GM12872 (cell line): Measurements from ENCODE around the gene GSTM4.
A peak's percentile ranks its signal among the peaks of the same experiment; 100 is the strongest.

Source experiments
- CTCF ChIP-seq: IDR thresholded peaks from 3 replicates; pipeline ENCODE4 v1.5.1; 2011; ENCODE audit warnings: low read depth, mild to moderate bottlenecking, low read length, moderate library complexity; ENCODE audit not compliant: insufficient read depth

GSTM4 gene

GRCh38 chr1:109636201-109636952, 19.5 kb upstream of the GSTM4 start:
- no peak for TF ChIP-seq CTCF

GRCh38 chr1:109637446-109637845, 18.5 kb upstream of the GSTM4 start:
- no peak for TF ChIP-seq CTCF

- no peak for TF ChIP-seq CTCF
Measured at GRCh38 chr1:109639063-109639840, 16.6 kb upstream of the GSTM4 start.

GRCh38 chr1:109639841-109640184, 16.1 kb upstream of the GSTM4 start:
- no peak for TF ChIP-seq CTCF

- peak; percentile 99 for TF ChIP-seq CTCF
Measured at GRCh38 chr1:109640285-109640865, 15.5 kb upstream of the GSTM4 start.

DNA sequence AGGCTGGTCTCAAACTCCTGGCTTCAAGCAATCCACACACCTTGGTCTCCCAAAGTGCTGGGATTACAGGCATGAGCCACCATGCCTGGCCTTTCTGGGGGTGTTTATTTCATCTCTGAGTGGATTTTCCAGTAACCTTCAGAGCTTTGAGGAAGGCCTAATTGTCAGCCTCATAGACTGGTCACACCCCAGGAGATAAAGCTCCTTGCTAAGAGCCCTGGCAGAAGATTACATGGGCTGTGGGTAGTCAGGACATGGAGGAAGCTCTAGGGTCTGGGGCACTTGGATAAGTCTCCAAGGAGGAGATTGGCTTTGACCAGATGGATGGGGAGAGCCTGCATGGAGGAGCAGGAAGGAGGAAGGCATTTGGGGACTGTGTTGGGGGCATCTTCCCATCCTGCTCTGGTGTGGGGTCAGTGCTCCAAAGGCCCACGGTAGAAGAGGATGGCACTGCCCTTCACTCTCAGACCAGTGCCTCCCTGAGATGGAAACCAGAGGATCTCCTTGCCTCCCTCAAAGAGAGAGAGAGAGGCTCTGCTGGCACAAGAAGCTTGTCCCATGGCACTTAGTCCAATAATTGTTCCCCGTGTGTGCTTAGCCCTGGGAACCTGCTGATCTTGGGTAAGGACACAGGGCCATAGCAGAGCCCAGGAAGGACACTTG, 14.7 kb upstream of the GSTM4 start:
- TF ChIP-seq CTCF: no peak

DNA sequence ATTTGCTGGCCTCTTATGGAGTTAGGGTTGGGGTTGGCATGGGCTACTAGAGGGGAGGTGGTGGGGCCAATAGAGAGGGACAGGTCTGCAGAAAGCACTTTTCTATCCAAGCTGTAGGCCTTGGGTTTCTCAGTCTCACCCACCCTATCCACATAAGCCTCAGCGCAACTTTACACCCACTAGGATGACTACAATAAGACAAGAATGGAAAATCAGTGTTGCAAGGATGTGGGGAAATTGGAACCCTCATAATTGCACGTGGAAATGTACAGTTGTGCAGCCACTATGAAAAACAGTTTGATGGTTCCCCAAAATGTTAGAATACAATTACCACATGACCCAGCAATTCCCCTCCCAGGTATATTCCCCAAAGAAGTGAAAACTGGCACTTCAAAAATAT, 14.0 kb upstream of the GSTM4 start:
- TF ChIP-seq CTCF: no peak
